Right lobe of liver (tissue), 6 donors: ENCODE results near the gene TMIE. TPM values are rescaled to one million over a fixed set of nuclear protein-coding genes. Genes with fewer than 3 reads are reported as not detected.

Experiments used
- ATAC-seq, 4 donors: fragments of 200-7000 bp; cut with Tn5 transposase; one replicate each; pipeline ENCODE4 v1.9.1; 2020; ENCODE audit warnings: mild to moderate bottlenecking in 4 of 4, moderate library complexity in 4 of 4
- DNase-seq, 3 donors: peaks; one replicate each; pipeline ENCODE4 v3.0.0-alpha.2; 2020
- H3K27ac ChIP-seq, 3 donors: fragments of 200-600 bp; one replicate each; pipeline ENCODE4 v1.8.0; 2022
- H3K27me3 ChIP-seq, 2 donors: fragments of 200-600 bp; one replicate each; pipeline ENCODE4 v1.8.0; 2022
- H3K36me3 ChIP-seq, 4 donors: fragments of 200-600 bp; sonication (generic) in 1 of 4; one replicate each; pipeline versions ENCODE4 v1.5.1 to v1.8.0; 2017 to 2022; ENCODE audit warnings: control low read depth in 1 of 4
- H3K4me1 ChIP-seq, 4 donors: fragments of 200-600 bp; sonication (generic) in 1 of 4; one replicate each; pipeline versions ENCODE4 v1.5.1 to v1.8.0; 2017 to 2022; ENCODE audit warnings: control low read depth in 1 of 4
- H3K4me3 ChIP-seq, 3 donors: fragments of 200-600 bp; one replicate each; pipeline ENCODE4 v1.8.0; 2022
- H3K9me3 ChIP-seq, 4 donors: fragments of 200-600 bp; sonication (generic) in 1 of 4; one replicate each; pipeline versions ENCODE4 v1.5.1 to v1.8.0; 2017 to 2022; ENCODE audit warnings: control low read depth in 1 of 4
- POLR2A ChIP-seq: fragments of 450-650 bp; IDR thresholded peaks from one replicate; pipeline ENCODE4 v1.6.1; 2017; ENCODE audit warnings: antibody characterized with exemption, mild to moderate bottlenecking
- WGBS: methylation state at CpG from one replicate; pipeline ENCODE4 v1.1.6; 2018; ENCODE audit warnings: low coverage, low lambda C conversion rate; ENCODE audit not compliant: insufficient coverage; ENCODE audit errors: missing lambda C conversion rate; 5-methylcytosine and 5-hydroxymethylcytosine counted together
- intact Hi-C, 2 donors: fragments of 100-400 bp; cut with DNase I; formaldehyde crosslinking; loops; one replicate each; pipeline versions ENCODE4 v1.11.2 to v1.14.1; 2022
- small RNA-seq, 2 experiments: library from RNA; depleted of rRNA; stranded (forward); fragments of <200 nt; gene quantifications; one replicate each; pipeline ENCODE3, GENCODE V24; 2016
- total RNA-seq, 6 experiments: library from RNA; depleted of rRNA in 2 of 6; stranded (reverse); fragments of >200 nt in 2 of 6; fragmentation: NEBNext Ultra II Directional in 3 of 6; extraction: Animal tissue kit (Norgen Biotek cat#: 25700) in 3 of 6; gene quantifications; one replicate each; pipeline versions ENCODE4 v1.1.0 to v1.2.4, GENCODE V29; 2016 to 2023
- TF ChIP-seq, protein P1 (sequence below), 4 donors: fragments of 200-600 bp in 3 of 4; fragments of 450-650 bp in 1 of 4; IDR thresholded peaks; one replicate each; pipeline versions ENCODE4 v1.5.1 to v1.8.0; 2016 to 2022; ENCODE audit warnings: antibody characterized with exemption in 4 of 4, mild to moderate bottlenecking in 2 of 4
- donor health status: DM: no; HTN: yes; CAD: no.
- donor health status: DM: no; HTN: no; CAD: no.
- donor health status: DM: no; HTN: no; CAD: no.
- donor health status: DM: no; HTN: yes; CAD: no.
- donor health status: DM: no; HTN: yes; CAD: no.

Gene TMIE
- total RNA-seq, 6 experiments from 2014 or later = 0.21 to 0.79 (median 0.34) TPM

DNA sequence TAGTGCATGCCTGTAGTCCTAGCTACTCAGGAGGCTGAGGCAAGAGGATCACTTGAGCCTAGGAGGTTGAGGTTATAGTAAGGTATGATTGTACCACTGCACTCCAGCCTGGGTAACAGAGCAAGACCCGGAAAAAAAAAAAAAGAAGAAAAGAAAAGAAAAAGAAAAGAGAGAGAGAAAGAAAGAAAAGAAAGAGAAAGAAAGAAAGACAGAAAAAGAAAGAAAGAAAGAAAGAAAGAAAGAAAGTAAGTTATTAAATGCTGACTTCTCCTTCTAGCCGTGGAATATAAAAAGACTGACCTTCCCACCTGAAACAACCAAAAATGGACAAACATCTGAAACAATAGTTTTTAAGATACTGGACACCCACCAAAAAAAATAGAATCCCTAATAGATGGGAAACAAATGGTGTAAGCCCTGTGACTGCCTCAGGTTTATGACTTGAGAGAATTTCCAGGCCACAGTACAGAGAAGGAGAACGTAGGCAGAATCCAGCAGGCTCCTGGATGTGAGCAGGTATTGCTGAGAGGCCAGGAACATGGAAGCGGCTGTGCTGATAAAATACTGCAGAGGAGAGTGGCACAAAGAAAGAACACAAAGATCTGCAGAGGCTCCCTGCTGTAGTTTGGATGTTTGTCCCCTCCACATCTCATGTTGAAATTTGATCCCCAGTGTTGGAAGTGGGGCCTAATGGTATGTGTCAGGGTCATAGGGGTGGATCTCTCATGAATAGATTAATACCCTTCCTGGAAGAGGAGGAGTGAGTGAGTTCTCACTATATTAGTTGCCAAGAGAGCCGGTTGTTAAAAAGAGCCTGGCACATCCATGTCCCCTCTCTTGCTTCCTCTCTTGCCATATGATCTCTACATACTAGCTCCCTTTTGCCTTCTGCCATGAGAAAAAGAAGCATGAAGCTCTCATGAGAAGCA lies 58.3 kb downstream of the TMIE start:
- ATAC-seq = no peak
- Histone ChIP-seq H3K4me3 (no peak overlapping the region), H3K27ac (no peak overlapping the region), H3K4me1 (no peaks in the 10 kb centered on the region), H3K9me3 (no peaks in the 10 kb centered on the region), H3K36me3 (no peaks in the 10 kb centered on the region), H3K27me3 (no peaks in the 10 kb centered on the region)
- TF ChIP-seq, protein P1, sequence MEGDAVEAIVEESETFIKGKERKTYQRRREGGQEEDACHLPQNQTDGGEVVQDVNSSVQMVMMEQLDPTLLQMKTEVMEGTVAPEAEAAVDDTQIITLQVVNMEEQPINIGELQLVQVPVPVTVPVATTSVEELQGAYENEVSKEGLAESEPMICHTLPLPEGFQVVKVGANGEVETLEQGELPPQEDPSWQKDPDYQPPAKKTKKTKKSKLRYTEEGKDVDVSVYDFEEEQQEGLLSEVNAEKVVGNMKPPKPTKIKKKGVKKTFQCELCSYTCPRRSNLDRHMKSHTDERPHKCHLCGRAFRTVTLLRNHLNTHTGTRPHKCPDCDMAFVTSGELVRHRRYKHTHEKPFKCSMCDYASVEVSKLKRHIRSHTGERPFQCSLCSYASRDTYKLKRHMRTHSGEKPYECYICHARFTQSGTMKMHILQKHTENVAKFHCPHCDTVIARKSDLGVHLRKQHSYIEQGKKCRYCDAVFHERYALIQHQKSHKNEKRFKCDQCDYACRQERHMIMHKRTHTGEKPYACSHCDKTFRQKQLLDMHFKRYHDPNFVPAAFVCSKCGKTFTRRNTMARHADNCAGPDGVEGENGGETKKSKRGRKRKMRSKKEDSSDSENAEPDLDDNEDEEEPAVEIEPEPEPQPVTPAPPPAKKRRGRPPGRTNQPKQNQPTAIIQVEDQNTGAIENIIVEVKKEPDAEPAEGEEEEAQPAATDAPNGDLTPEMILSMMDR (IDR thresholded peaks at IDR 0.05) = no peak
- no peak for TF ChIP-seq POLR2A
- intact Hi-C loops = no loop called here
- no peak for DNase-seq
- 88% methylated on average over 5 of the region's 5 CpGs for WGBS

Small RNAs within 50 kb of the gene (small RNA-seq; reads per million reads assigned to genes)
- gene PRSS45 = 0 reads per million in 2 experiments

Other genes with a start within 250 kb of the TMIE start
- 1 to 10 TPM in 4 of 6 experiments, under 1 TPM in 2; 0.19 to 3.6 (median 2.0) TPM for gene LTF, start 236.5 kb upstream of the TMIE start, total RNA-seq
- 10 to 100 TPM; 12.2 to 29.0 (median 20.9) TPM for gene RTP3, start 203.4 kb upstream of the TMIE start, total RNA-seq
- gene LRRC2, start 135.1 kb upstream of the TMIE start, total RNA-seq = 1 to 10 TPM; 4.3 to 8.9 (median 6.1) TPM
- not detected for gene FAM240A, start 88.9 kb upstream of the TMIE start, total RNA-seq
- gene ALS2CL, start 7.7 kb upstream of the TMIE start, total RNA-seq = 10 to 100 TPM; 12.3 to 19.1 (median 15.9) TPM
- under 1 TPM in 4 of 6 experiments, not detected in 2; 0.07 to 0.42 (median 0.13) TPM for gene PRSS50, start 16.5 kb downstream of the TMIE start, total RNA-seq
- gene MYL3, start 162.1 kb downstream of the TMIE start, total RNA-seq = 1 to 10 TPM in 3 of 6 experiments, under 1 TPM in 3; 0.37 to 2.0 (median 1.00) TPM
- 10 to 100 TPM in 5 of 6 experiments, 1 to 10 TPM in 1; 6.1 to 32.5 (median 16.0) TPM for gene PTH1R, start 176.3 kb downstream of the TMIE start, total RNA-seq